Fibroblast of the aortic adventitia (primary cell): Measurements from ENCODE around the gene SPP1. TPM values are rescaled to one million over a fixed set of nuclear protein-coding genes. Genes with fewer than 3 reads are reported as not detected.
A peak's percentile ranks its signal among the peaks of the same experiment; 100 is the strongest.

ENCODE experiments used
- DNase-seq: peaks from one replicate; pipeline ENCODE4 v3.0.0-alpha.2; 2010; ENCODE audit warnings: low read depth
- H3K4me3 ChIP-seq: 2 replicates; pipeline ENCODE4 v1.5.1; 2011; ENCODE audit warnings: low read depth, mild to moderate bottlenecking, control low read depth, low read length, moderate library complexity
- total RNA-seq: library from RNA; depleted of rRNA; stranded (reverse); fragments of >200 nt; gene quantifications from 2 replicates; pipeline ENCODE4 v1.2.3, GENCODE V29; 2012; ENCODE audit warnings: low replicate concordance
- TF ChIP-seq, protein P1 (sequence below): IDR thresholded peaks from 2 replicates; pipeline ENCODE4 v1.5.1; 2011; ENCODE audit warnings: mild to moderate bottlenecking, low read length, control low read depth, inconsistent platforms; ENCODE audit not compliant: insufficient read depth

The SPP1 gene
- total RNA-seq, 1 donor, result 0.72 TPM

GRCh38 chr4:88001871-88002270 is 26.4 kb downstream of the SPP1 start:
- no peak overlapping the region for H3K4me3 ChIP-seq
- no peak for DNase-seq
- TF ChIP-seq, protein P1, sequence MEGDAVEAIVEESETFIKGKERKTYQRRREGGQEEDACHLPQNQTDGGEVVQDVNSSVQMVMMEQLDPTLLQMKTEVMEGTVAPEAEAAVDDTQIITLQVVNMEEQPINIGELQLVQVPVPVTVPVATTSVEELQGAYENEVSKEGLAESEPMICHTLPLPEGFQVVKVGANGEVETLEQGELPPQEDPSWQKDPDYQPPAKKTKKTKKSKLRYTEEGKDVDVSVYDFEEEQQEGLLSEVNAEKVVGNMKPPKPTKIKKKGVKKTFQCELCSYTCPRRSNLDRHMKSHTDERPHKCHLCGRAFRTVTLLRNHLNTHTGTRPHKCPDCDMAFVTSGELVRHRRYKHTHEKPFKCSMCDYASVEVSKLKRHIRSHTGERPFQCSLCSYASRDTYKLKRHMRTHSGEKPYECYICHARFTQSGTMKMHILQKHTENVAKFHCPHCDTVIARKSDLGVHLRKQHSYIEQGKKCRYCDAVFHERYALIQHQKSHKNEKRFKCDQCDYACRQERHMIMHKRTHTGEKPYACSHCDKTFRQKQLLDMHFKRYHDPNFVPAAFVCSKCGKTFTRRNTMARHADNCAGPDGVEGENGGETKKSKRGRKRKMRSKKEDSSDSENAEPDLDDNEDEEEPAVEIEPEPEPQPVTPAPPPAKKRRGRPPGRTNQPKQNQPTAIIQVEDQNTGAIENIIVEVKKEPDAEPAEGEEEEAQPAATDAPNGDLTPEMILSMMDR, result no peak

GRCh38 chr4:88002786-88003185 is 27.3 kb downstream of the SPP1 start:
- H3K4me3 ChIP-seq, result no peak overlapping the region
- no peak for DNase-seq
- TF ChIP-seq, protein P1, result no peak

DNA sequence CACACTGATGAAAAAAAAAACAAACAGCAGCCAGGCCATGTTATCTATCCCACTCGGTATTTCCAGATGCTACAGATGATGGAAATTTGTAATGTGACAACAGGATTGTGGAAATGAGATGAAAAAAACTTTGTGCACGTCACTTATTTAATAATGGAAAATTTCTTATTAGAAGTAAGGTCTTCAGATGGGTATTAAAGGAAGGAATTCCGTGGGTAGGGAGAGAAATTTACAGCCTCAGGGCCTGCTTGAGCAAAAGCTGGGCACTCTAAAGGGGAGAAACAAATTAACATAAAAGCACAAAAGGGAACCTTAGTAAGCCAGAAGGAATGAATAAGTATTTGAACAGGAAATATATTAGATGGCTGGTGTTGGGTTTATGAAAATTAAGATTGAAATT is 27.7 kb downstream of the SPP1 start:
- TF ChIP-seq, protein P1, result no peak
- DNase-seq, result no peak
- H3K4me3 ChIP-seq, result no peak overlapping the region

- peak; percentile 92 for DNase-seq
- TF ChIP-seq, protein P1, result no peak
- H3K4me3 ChIP-seq, result no peak overlapping the region
These were observed 29.6 kb downstream of the SPP1 start for GRCh38 chr4:88005076-88005475.

GRCh38 chr4:88005946-88006345 is 30.4 kb downstream of the SPP1 start:
- no peak for DNase-seq
- H3K4me3 ChIP-seq, result no peak overlapping the region
- TF ChIP-seq, protein P1, result no peak

GRCh38 chr4:88006956-88007303 is 31.4 kb downstream of the SPP1 start:
- peak overlapping the region; percentile 65 for H3K4me3 ChIP-seq
- DNase-seq, result peak; percentile 46
- TF ChIP-seq, protein P1, result no peak

DNA sequence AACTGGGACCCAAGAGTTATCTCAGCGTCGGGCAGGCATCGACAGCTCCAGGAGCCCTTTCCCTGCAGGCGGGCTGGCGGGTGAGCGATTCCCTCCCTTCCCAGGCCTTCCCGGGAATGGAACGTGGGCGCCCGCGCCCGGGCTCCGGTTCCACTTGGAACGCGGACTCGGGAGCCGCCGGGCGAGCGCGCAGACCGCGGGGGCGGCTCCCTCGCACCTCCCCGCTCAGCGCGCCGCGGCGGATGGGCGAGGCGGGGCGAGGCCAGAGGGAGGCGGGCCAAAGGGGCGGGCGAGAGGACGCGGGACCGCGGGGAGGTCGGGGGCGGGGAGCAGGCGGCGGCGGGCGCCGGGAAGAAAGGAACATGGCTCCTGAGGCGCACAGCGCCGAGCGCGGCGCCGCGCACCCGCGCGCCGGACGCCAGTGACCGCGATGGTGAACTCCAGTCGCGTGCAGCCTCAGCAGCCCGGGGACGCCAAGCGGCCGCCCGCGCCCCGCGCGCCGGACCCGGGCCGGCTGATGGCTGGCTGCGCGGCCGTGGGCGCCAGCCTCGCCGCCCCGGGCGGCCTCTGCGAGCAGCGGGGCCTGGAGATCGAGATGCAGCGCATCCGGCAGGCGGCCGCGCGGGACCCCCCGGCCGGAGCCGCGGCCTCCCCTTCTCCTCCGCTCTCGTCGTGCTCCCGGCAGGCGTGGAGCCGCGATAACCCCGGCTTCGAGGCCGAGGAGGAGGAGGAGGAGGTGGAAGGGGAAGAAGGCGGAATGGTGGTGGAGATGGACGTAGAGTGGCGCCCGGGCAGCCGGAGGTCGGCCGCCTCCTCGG is 32.0 kb downstream of the SPP1 start, which contains the start of gene PKD2:
TSS of gene PKD2 (plus strand) at position 332 of the 818 bp plus-strand sequence. CDS start at position 431, 99 bp downstream.
- TF ChIP-seq, protein P1, result no peak
- H3K4me3 ChIP-seq, result peak within 1 kb of the TSS; percentile 88
- DNase-seq, result peak; percentile 65
